ENCODE measurements around the gene CLDN1. TPM values are rescaled to one million over a fixed set of nuclear protein-coding genes. Genes with fewer than 3 reads are reported as not detected.

Gene CLDN1
- total RNA-seq, 6 experiments from 2014 or later = 79.9 to 241 (median 135) TPM

- TF ChIP-seq CTCF (IDR thresholded peaks at IDR 0.05) (no peak), POLR2A (IDR thresholded peaks at IDR 0.05) (no peak)
- DNase-seq = no peak
- intact Hi-C loops (cut with DNase I) = no loop called here
- Histone ChIP-seq H3K4me3 (no peak overlapping the region), H3K4me1 (no peaks in the 10 kb centered on the region), H3K27me3 (no peaks in the 10 kb centered on the region), H3K9me3 (no peaks in the 10 kb centered on the region), H3K27ac (peak overlapping the region in 1 of 3 donors; percentile 2), H3K36me3 (no peaks in the 10 kb centered on the region)
- peak in 3 of 4 donors; percentile 16 to 38 (median 20) for ATAC-seq
Observed at GRCh38 chr3:190294030-190294429, 28.2 kb downstream of the CLDN1 start.

- WGBS (ENCODE audit: insufficient coverage, low coverage, low lambda C conversion rate, missing lambda C conversion rate) = 50% methylated on average over 3 of the region's 3 CpGs
- TF ChIP-seq POLR2A (IDR thresholded peaks at IDR 0.05) (no peak), CTCF (IDR thresholded peaks at IDR 0.05) (no peak)
- no peaks in the 10 kb centered on the region for H3K9me3 ChIP-seq
- intact Hi-C loops (cut with DNase I) = no loop called here
- H3K36me3 ChIP-seq = no peaks in the 10 kb centered on the region
- ATAC-seq = peak in 1 of 4 donors; percentile 12
- H3K4me1 ChIP-seq = no peaks in the 10 kb centered on the region
- H3K4me3 ChIP-seq = no peak overlapping the region
- no peak for DNase-seq
- peak overlapping the region in 1 of 3 donors; percentile 2 for H3K27ac ChIP-seq
- H3K27me3 ChIP-seq = no peaks in the 10 kb centered on the region
Observed at GRCh38 chr3:190293621-190294020, 28.6 kb downstream of the CLDN1 start.

- TF ChIP-seq POLR2A (IDR thresholded peaks at IDR 0.05) (no peak), CTCF (IDR thresholded peaks at IDR 0.05) (no peak)
- H3K4me3 ChIP-seq = no peak overlapping the region
- intact Hi-C loops (cut with DNase I) = no loop called here
- H3K36me3 ChIP-seq = no peaks in the 10 kb centered on the region
- ATAC-seq (no peak), DNase-seq (no peak)
- H3K27ac ChIP-seq = no peak overlapping the region
- no peaks in the 10 kb centered on the region for H3K9me3 ChIP-seq
- no peaks in the 10 kb centered on the region for H3K4me1 ChIP-seq
- H3K27me3 ChIP-seq = no peaks in the 10 kb centered on the region
- WGBS (ENCODE audit: insufficient coverage, low coverage, low lambda C conversion rate, missing lambda C conversion rate) = 100% methylated on average over 1 of the region's 3 CpGs
Observed at GRCh38 chr3:190291994-190292584, 30.2 kb downstream of the CLDN1 start.

- 56% methylated on average over 2 of the region's 2 CpGs for WGBS (ENCODE audit: insufficient coverage, low coverage, low lambda C conversion rate, missing lambda C conversion rate)
- no peaks in the 10 kb centered on the region for H3K27me3 ChIP-seq
- intact Hi-C loops (cut with DNase I) = no loop called here
- no peaks in the 10 kb centered on the region for H3K4me1 ChIP-seq
- no peak overlapping the region for H3K27ac ChIP-seq
- no peak for DNase-seq
- H3K36me3 ChIP-seq = no peaks in the 10 kb centered on the region
- no peak for ATAC-seq
- TF ChIP-seq CTCF (IDR thresholded peaks at IDR 0.05) (no peak), POLR2A (IDR thresholded peaks at IDR 0.05) (no peak)
- no peaks in the 10 kb centered on the region for H3K9me3 ChIP-seq
- H3K4me3 ChIP-seq = no peak overlapping the region
Observed at GRCh38 chr3:190289989-190290388, 32.3 kb downstream of the CLDN1 start.

- no peaks in the 10 kb centered on the region for H3K36me3 ChIP-seq
- intact Hi-C loops (cut with DNase I) = no loop called here
- H3K9me3 ChIP-seq = no peaks in the 10 kb centered on the region
- no peak overlapping the region for H3K27ac ChIP-seq
- no peak for TF ChIP-seq CTCF (IDR thresholded peaks at IDR 0.05)
- TF ChIP-seq POLR2A (IDR thresholded peaks at IDR 0.05) = no peak
- no peak overlapping the region for H3K4me3 ChIP-seq
- H3K27me3 ChIP-seq = no peaks in the 10 kb centered on the region
- no peaks in the 10 kb centered on the region for H3K4me1 ChIP-seq
- DNase-seq (no peak), ATAC-seq (peak in 2 of 4 donors; percentile 12 to 69)
- 50% methylated on average over 1 of the region's 2 CpGs for WGBS (ENCODE audit: insufficient coverage, low coverage, low lambda C conversion rate, missing lambda C conversion rate)
Observed at GRCh38 chr3:190288836-190289235, 33.4 kb downstream of the CLDN1 start.

Measured in right lobe of liver (tissue), 6 donors.